Vagina (tissue), 2 donors: Measurements from ENCODE around the gene EPHB1. TPM values are rescaled to one million over a fixed set of nuclear protein-coding genes. Genes with fewer than 3 reads are reported as not detected.

Experiments
- DNase-seq, 2 donors: peaks; one replicate each; pipeline ENCODE4 v3.0.0-alpha.2; 2017; ENCODE audit errors: extremely low spot score in 2 of 2
- H3K27ac ChIP-seq: fragments of 200-600 bp; sonication (generic); one replicate; pipeline ENCODE4 v1.5.1; 2019
- H3K27me3 ChIP-seq: fragments of 200-600 bp; sonication (generic); one replicate; pipeline ENCODE4 v1.5.1; 2019
- H3K36me3 ChIP-seq, 2 donors: fragments of 200-600 bp; sonication (generic); one replicate each; pipeline ENCODE4 v1.5.1; 2017 to 2019
- H3K4me1 ChIP-seq: fragments of 200-600 bp; sonication (generic); one replicate; pipeline ENCODE4 v1.5.1; 2019
- H3K4me3 ChIP-seq, 2 donors: fragments of 200-600 bp; sonication (generic); 1 replicate in 1 of 2; 2 replicates in 1 of 2; pipeline ENCODE4 v1.5.1; 2016 to 2019
- H3K9me3 ChIP-seq: fragments of 200-600 bp; sonication (generic); one replicate; pipeline ENCODE4 v1.5.1; 2019
- CTCF ChIP-seq, 3 experiments: fragments of 450-650 bp in 2 of 3; fragments of 200-600 bp in 1 of 3; sonication (generic) in 1 of 3; IDR thresholded peaks; one replicate each; pipeline ENCODE4 v1.5.1; 2017 to 2019; ENCODE audit warnings: antibody characterized with exemption in 3 of 3, mild to moderate bottlenecking in 2 of 3, moderate library complexity in 2 of 3
- POLR2A ChIP-seq, 2 donors: fragments of 450-650 bp; IDR thresholded peaks; one replicate each; pipeline ENCODE4 v1.6.1; 2017; ENCODE audit warnings: antibody characterized with exemption in 2 of 2, mild to moderate bottlenecking in 2 of 2, moderate library complexity in 2 of 2
- POLR2AphosphoS5 ChIP-seq, 2 donors: sonication (generic); formaldehyde crosslinking; IDR thresholded peaks; one replicate each; pipeline ENCODE4 v1.9.0; 2017; ENCODE audit warnings: antibody characterized with exemption in 2 of 2, mild to moderate bottlenecking in 2 of 2, low read depth in 1 of 2; ENCODE audit not compliant: insufficient read depth in 1 of 2
- intact Hi-C: fragments of 100-400 bp; cut with DNase I; formaldehyde crosslinking; loops from one replicate; pipeline ENCODE4 v1.15.1; 2023
- total RNA-seq: library from RNA; depleted of rRNA; stranded (reverse); fragments of >200 nt; gene quantifications from one replicate; pipeline ENCODE4 v1.2.3, GENCODE V29; 2016

The EPHB1 gene
- total RNA-seq, 1 donor from 2014 or later, result 2.2 TPM

GRCh38 chr3:134799393-134799792, 4.3 kb downstream of the EPHB1 start:
- peaks cover 24% of the 10 kb centered on the region for H3K4me1 ChIP-seq
- no peaks in the 10 kb centered on the region for H3K27me3 ChIP-seq
- no peak overlapping the region for H3K4me3 ChIP-seq
- TF ChIP-seq POLR2AphosphoS5 (IDR thresholded peaks at IDR 0.05; ENCODE audit: insufficient read depth in 1 of 2, low read depth in 1 of 2), result no peak
- no peak for TF ChIP-seq CTCF (IDR thresholded peaks at IDR 0.05)
- TF ChIP-seq POLR2A (IDR thresholded peaks at IDR 0.05), result no peak
- peak in 1 of 2 donors; percentile 79 for DNase-seq
- H3K27ac ChIP-seq, result no peak overlapping the region
- H3K36me3 ChIP-seq, result no peaks in the 10 kb centered on the region
- no peaks in the 10 kb centered on the region for H3K9me3 ChIP-seq
- intact Hi-C loops, result loop anchor here (5.0 kb wide), 1 partner anchor 348 kb away; no protein-coding TSS in a partner anchor

DNA sequence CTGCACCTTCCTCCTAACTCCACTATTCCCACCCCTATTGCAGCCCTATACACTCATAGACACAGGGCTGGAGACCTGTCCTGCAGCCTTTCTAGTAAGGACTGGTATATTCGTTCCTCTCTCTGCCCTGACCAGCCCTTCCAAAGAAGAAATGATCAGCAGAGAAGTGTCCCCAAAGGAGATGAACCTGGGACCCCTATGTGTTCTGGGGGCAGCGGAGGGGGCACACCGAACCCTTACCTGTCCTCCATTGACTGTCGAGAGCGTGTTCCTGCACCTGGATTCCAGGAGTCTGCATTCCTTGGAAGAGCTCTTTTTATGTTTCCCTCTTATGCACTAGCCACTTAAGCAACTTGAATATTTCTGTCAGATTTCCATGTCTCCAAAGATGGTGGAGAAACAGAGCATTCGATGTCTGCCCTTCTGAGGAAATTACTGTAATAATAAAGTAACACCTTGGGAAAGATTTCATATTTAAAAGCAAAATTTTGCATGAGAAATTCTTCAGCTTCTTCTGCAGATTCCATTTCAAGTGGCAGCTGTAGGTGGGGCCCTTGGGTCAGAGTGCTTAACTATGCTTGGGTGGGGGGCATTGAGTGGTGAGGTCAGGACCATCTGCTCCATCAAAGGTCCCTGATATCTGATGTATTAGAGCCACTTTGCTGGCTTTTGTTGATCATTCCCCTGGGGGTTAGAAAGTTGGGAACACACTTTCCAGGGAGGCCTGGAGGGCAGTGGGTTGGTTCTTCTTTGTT, 6.3 kb downstream of the EPHB1 start:
- TF ChIP-seq POLR2AphosphoS5 (IDR thresholded peaks at IDR 0.05; ENCODE audit: insufficient read depth in 1 of 2, low read depth in 1 of 2), result no peak
- no peak for TF ChIP-seq POLR2A (IDR thresholded peaks at IDR 0.05)
- Histone ChIP-seq H3K9me3 (no peaks in the 10 kb centered on the region), H3K27me3 (no peaks in the 10 kb centered on the region), H3K36me3 (no peaks in the 10 kb centered on the region), H3K27ac (no peak overlapping the region), H3K4me1 (peaks cover 12% of the 10 kb centered on the region), H3K4me3 (no peak overlapping the region)
- DNase-seq, result peak; percentile 34 to 60
- intact Hi-C loops, result no loop called here

DNA sequence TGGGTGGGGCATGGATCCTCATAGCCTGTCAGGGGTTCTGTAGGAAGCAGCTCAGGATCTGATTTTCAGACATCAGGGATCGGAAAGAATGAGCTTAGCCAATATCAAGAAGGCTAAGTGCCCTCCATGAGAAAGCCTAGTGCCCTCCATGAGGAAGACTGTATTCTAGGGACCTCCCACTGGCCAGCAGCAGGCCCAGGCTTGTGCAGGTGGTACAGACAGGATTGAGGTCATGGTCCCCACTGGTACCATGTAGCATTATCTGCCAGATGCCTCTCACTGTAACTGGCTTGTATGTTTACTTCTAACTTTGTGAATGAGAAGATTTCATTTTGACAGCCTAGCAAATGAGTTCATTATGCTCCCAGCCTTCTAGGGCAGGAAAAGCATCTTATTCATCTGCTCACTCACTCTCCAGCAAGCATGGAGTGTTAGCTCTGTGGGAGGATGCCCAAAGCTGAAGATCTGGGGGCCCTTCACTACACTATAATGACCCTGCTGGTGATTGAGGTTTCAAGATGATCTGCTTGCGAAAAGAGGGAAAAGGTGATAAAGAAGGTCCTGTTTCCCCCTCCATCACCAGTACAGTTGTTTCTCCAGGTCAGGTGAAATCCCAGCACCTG, 7.5 kb downstream of the EPHB1 start:
- intact Hi-C loops, result no loop called here
- H3K27ac ChIP-seq, result no peak overlapping the region
- peak in 1 of 2 donors; percentile 34 for DNase-seq
- TF ChIP-seq POLR2A (IDR thresholded peaks at IDR 0.05) (no peak), CTCF (IDR thresholded peaks at IDR 0.05) (no peak), POLR2AphosphoS5 (IDR thresholded peaks at IDR 0.05; ENCODE audit: insufficient read depth in 1 of 2, low read depth in 1 of 2) (no peak)
- H3K36me3 ChIP-seq, result no peaks in the 10 kb centered on the region
- H3K4me3 ChIP-seq, result no peak overlapping the region
- H3K4me1 ChIP-seq, result peaks cover under 1% of the 10 kb centered on the region
- H3K9me3 ChIP-seq, result no peaks in the 10 kb centered on the region
- H3K27me3 ChIP-seq, result no peaks in the 10 kb centered on the region

DNA sequence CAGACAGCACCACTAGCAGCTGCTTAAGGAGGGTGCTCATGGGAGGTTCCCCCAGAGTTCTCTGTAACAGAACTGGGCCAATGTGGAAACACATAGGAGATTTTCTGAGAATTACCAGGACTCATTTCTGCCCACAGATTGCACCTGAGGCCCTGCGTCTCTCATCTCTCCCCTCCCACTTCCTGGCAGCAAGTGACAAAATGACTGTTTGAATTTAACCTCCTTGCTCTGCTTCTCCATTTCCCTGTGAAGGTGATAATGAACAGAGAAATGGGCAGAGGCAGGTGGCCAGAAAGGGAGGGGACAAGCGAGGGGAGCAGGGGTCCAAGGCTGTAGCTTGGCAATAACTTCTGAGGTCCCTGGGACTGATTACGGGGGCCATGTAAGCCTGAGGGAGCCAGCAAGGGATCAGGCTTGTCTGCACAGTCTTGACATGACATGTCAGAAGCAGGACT, 8.0 kb downstream of the EPHB1 start:
- TF ChIP-seq POLR2AphosphoS5 (IDR thresholded peaks at IDR 0.05; ENCODE audit: insufficient read depth in 1 of 2, low read depth in 1 of 2), result no peak
- TF ChIP-seq CTCF (IDR thresholded peaks at IDR 0.05), result no peak
- no peak for TF ChIP-seq POLR2A (IDR thresholded peaks at IDR 0.05)
- intact Hi-C loops, result no loop called here
- peak; percentile 52 to 65 for DNase-seq
- H3K9me3 ChIP-seq, result no peaks in the 10 kb centered on the region
- H3K4me3 ChIP-seq, result no peak overlapping the region
- H3K27ac ChIP-seq, result no peak overlapping the region
- no peaks in the 10 kb centered on the region for H3K4me1 ChIP-seq
- no peaks in the 10 kb centered on the region for H3K36me3 ChIP-seq
- H3K27me3 ChIP-seq, result no peaks in the 10 kb centered on the region

- no peaks in the 10 kb centered on the region for H3K4me1 ChIP-seq
- H3K4me3 ChIP-seq, result no peak overlapping the region
- no peaks in the 10 kb centered on the region for H3K36me3 ChIP-seq
- intact Hi-C loops, result no loop called here
- no peaks in the 10 kb centered on the region for H3K27me3 ChIP-seq
- TF ChIP-seq POLR2AphosphoS5 (IDR thresholded peaks at IDR 0.05; ENCODE audit: insufficient read depth in 1 of 2, low read depth in 1 of 2) (no peak), CTCF (IDR thresholded peaks at IDR 0.05) (no peak), POLR2A (IDR thresholded peaks at IDR 0.05) (no peak)
- no peaks in the 10 kb centered on the region for H3K9me3 ChIP-seq
- H3K27ac ChIP-seq, result no peak overlapping the region
- peak in 1 of 2 donors; percentile 7 for DNase-seq
Observed at GRCh38 chr3:134803652-134804051, 8.6 kb downstream of the EPHB1 start.
